Panc1 (cell line): Measurements from ENCODE around the gene RBL2.

Experiments
- TF ChIP-seq, protein P1 (sequence below): fragments of 450-650 bp; IDR thresholded peaks from 2 replicates; pipeline ENCODE4 v1.5.1; 2017; ENCODE audit warnings: mild to moderate bottlenecking
- TF ChIP-seq, protein P2 (sequence below), 2 experiments: IDR thresholded peaks; 2 replicates each; pipeline ENCODE4 v1.6.1; 2011 to 2012; ENCODE audit warnings: low read depth in 2 of 2, control low read depth in 1 of 2, low read length in 1 of 2, mild to moderate bottlenecking in 1 of 2, moderate library complexity in 1 of 2; ENCODE audit not compliant: insufficient read depth in 1 of 2

DNA sequence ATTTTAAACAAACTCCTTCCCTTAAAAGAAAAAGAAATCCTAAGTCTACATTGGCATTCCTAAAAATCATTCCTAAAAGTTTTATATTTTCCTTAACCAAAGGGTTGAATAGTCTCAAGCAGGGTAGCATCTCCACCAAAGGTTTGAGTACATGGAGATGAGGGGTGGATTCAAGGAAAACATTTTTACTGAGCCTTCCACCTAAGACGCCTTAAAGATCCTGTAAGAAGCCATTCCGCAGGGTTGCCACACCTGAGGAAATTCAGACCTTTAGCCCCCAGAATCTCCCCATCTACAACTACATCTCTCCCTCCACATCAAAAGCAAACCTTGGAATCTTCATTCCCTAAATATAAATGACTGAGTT, 76.4 kb downstream of the RBL2 start:
- TF ChIP-seq, protein P1, sequence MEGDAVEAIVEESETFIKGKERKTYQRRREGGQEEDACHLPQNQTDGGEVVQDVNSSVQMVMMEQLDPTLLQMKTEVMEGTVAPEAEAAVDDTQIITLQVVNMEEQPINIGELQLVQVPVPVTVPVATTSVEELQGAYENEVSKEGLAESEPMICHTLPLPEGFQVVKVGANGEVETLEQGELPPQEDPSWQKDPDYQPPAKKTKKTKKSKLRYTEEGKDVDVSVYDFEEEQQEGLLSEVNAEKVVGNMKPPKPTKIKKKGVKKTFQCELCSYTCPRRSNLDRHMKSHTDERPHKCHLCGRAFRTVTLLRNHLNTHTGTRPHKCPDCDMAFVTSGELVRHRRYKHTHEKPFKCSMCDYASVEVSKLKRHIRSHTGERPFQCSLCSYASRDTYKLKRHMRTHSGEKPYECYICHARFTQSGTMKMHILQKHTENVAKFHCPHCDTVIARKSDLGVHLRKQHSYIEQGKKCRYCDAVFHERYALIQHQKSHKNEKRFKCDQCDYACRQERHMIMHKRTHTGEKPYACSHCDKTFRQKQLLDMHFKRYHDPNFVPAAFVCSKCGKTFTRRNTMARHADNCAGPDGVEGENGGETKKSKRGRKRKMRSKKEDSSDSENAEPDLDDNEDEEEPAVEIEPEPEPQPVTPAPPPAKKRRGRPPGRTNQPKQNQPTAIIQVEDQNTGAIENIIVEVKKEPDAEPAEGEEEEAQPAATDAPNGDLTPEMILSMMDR = peak; percentile 69
- TF ChIP-seq, protein P2, sequence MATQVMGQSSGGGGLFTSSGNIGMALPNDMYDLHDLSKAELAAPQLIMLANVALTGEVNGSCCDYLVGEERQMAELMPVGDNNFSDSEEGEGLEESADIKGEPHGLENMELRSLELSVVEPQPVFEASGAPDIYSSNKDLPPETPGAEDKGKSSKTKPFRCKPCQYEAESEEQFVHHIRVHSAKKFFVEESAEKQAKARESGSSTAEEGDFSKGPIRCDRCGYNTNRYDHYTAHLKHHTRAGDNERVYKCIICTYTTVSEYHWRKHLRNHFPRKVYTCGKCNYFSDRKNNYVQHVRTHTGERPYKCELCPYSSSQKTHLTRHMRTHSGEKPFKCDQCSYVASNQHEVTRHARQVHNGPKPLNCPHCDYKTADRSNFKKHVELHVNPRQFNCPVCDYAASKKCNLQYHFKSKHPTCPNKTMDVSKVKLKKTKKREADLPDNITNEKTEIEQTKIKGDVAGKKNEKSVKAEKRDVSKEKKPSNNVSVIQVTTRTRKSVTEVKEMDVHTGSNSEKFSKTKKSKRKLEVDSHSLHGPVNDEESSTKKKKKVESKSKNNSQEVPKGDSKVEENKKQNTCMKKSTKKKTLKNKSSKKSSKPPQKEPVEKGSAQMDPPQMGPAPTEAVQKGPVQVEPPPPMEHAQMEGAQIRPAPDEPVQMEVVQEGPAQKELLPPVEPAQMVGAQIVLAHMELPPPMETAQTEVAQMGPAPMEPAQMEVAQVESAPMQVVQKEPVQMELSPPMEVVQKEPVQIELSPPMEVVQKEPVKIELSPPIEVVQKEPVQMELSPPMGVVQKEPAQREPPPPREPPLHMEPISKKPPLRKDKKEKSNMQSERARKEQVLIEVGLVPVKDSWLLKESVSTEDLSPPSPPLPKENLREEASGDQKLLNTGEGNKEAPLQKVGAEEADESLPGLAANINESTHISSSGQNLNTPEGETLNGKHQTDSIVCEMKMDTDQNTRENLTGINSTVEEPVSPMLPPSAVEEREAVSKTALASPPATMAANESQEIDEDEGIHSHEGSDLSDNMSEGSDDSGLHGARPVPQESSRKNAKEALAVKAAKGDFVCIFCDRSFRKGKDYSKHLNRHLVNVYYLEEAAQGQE (IDR thresholded peaks at IDR 0.05; ENCODE audit: insufficient read depth in 1 of 2, low read depth in 2 of 2, low read length in 1 of 2) = no peak
